NCI-H187 (cell line): Measurements from ENCODE around the gene GPR141.

Experiments
- DNase-seq, 2 experiments: peaks; one replicate each; lab custom pipeline; 2025; lab: John Stamatoyannopoulos, UW

The GPR141 gene, protein sequence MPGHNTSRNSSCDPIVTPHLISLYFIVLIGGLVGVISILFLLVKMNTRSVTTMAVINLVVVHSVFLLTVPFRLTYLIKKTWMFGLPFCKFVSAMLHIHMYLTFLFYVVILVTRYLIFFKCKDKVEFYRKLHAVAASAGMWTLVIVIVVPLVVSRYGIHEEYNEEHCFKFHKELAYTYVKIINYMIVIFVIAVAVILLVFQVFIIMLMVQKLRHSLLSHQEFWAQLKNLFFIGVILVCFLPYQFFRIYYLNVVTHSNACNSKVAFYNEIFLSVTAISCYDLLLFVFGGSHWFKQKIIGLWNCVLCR

DNA sequence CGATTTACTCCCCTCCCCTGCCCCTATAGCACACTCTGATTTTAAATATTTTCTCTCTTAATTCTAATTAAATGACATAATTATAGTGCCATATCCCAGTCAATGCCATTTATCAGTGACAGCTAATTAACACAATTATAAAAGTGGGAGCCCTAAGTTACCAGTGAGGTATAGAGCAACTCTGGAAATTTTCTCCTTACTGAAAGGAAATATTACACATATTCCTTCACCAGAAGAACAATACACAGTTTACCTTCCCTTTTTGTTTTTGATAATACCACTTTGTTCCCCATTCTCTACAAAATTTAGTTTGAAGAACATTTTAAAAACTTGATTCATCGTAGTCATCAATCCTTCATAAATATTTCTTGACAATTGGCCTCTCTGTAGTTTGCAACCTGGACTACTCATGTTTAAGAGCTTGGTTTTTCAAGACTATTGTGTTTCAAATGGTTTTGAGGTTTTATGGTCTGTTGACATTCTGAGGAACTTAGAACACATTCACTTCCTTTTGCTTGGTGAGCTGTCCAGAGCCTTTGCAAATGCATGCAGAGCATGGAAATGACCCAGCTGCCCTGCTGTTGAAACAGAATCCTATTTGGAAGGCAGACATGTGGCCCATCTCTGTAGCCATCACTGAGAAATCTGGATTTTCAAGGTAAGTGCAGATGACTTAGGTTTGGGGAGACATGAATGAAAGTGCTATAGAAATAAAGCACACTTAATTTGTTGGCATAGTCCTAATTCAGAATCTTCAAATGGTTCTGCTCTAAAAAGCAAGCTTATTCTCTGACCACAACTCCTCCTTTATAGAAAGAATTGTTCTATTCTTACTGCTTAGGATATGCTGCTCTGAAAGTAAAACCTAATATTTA lies at the start of gene GPR141:
Gene GPR141 (plus strand): TSS at position 521 of the 875 bp plus-strand sequence. CDS start 56,628 bp downstream, outside the sequence.
- DNase-seq = peak; percentile 36 to 66

DNA sequence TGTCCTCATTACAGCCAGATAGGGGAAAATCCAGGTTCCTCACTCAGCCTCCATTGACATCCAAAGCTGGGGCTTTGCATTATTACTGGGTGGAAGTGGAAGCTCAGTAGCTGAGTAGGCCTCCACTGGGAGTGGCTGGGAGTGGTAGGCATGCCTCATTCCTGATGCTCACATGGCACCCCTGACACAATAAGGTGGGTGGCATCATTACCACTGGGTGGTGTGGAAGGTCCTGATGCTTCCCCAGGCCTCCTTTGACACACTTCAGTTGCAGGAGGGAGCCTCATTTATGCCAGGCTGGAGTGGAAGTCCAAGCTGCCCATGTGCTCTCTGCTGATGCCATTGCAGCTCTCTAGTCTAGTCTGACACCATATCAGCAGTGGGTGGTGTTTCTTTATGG lies 48.2 kb upstream of the GPR141 start:
- DNase-seq = no peak

DNA sequence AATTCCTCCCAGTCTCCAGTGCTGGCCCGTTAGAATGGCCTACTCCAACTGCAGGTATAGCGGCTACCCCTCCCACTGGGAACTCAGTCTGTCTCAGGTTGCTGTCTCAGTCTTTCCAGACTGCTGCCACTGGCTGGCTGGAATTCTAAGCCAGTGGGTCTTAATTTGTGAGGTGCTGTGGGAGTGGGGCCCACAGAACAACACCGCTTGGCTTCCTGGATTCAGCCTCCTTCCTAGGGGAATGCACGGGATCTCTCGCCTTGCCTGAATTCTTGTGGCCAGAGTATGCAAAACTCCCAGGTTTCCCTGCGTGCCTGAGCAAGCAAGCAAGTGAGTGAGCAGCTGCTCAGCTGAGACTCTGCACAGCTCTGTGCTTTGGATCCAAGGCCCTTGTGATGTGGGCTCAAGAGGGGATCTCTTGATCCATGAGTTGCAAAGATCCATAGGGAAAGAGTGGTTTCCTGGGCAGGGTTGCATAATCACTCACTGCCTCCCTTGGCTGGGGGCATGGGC lies 41.5 kb upstream of the GPR141 start:
- DNase-seq = no peak

DNA sequence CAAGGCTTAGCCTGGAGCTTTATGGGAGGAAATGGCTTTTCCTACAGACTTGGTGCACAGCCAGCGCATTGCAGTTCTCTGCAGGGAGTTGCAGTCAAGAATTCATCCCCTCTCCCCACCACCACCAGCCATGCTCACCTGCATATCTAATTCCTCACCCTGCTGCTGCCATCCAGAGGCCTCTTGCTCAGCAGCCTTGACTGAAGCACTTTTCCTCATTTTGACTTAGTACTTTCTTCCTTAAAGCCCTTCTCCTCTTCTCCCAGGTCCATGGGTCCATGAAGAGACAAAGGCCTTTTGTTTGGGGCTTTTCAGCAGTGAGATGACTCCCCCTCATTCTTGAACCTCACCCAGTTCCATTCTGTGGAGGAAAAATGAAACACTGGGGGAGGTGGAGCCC lies 39.7 kb upstream of the GPR141 start:
- no peak for DNase-seq

DNA sequence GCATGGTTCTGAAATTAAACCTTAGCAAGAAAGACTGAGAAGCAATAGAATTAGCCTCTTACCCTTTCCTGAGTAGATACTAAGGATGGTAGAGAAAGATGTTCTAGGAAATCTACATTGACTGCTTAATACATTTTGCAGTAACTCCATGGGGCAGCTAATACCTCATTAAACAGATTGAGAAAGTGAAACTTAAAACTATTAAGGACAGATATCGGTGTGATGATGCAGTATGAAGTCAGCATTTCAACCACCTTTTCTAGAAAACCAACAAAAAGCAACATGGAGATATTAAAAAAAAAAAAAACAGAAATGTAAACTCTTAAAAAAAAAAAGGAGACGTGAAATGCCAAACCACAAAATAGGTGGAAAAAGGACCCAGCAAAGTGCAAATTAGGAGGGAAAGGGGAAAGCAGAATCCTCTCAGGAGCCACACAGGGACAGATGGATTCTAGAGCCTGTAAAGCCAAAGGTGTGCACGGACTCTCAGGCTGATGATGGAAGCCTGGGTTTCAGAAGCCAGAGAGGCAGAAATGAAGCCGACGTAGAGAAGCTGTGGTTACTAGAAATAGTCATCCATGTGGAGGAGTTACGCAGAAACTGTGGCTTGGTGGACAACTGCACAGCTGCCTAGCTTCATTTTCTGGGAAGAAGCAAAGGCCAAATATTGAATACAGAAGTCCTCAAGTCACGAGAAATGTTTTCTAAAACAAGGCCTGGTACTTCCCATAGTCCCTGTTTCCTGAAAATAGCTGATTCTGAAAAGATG lies 38.1 kb upstream of the GPR141 start:
- no peak for DNase-seq

DNA sequence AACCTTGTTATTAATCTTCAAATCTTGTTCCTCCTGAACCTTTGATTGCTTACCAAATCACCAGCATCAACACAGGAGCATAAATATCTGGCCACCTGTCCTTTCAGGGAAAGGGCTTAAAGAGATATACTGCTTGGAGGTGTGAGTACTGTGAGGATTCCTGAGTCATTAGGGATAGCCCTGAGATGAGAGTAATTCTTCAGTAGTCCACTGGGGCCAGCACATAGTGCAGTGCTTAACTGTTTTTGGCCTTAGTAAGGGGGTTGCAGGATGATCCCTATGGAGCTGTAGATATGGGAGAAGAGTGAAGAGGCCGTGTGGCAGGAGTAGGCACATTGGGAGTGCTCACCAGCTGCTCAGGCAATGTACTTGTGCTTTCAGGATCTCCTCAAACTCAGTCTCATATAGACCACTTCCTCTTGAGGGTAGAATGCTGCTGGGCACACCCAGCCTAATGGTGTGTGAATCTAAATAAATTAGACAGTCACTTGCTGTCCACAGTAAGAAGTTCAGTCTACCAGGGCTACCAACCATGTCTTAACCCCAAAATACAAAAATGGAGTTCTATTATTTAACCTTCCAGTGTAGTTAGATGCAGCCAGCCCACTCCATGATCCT lies 26.5 kb upstream of the GPR141 start:
- DNase-seq = no peak

DNA sequence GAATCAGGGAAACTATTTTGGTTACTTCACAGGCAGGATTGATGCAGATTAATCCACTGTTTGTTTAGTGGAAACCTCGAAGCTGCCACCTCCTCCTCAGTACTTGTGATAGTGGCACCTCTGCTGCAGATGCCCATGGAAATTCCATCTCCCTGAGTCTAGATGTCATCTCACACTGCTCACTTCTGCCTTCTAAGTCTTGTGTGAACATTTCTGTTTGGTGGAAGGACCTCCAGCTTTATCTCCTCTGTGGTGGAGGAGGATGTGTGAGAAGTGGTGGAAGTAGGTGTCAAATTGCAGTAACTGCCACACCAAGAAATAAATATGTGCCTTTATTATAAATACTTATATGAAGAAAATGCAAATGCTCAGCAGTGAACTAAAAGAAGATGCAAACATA lies 25.8 kb upstream of the GPR141 start:
- no peak for DNase-seq

DNA sequence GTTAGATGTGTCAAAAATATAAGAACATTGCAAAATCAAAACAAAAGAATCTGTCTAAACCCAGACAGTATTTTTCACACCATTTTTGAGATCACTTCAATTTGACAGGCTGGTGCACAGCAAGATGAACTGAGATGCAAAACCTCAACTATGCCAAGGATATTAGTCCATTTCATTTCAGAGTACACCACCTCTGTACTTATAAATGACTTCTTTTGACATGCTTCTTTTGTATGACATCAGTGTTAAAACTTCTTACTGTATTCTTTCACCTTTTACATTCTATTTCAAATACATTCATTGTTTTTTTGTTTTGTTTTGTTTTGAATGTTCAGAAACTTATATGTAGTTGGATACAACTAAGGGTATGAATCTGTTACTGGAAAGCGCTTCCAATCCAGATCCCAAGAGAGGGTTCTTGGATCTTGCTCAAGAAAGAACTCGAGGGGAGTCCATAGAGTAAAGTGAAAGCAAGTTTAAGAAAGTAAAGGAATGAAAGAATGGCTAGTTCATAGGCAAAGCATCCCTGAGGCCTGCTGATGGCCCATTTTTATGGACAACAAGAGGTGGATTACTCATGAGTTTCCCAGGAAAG lies 23.5 kb upstream of the GPR141 start:
- DNase-seq = no peak

DNA sequence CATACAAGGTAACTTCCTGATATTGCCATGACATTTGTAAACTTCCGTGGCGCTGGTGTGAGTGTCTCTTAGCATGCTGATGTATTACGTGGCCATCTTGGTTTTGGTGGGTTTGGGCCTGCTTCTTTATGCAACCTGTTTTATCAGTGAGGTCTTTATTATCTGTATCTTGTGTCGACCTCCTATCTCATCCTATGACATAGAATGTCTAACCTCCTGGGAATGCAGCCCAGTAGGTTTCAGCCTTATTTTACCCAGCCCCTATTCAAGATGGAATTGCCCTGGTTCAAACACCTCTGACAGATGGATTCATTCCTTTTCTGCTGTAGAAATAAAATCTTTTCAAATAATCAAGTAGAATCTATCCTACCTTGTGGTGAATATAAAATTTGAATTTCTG lies 23.0 kb upstream of the GPR141 start:
- DNase-seq = no peak

DNA sequence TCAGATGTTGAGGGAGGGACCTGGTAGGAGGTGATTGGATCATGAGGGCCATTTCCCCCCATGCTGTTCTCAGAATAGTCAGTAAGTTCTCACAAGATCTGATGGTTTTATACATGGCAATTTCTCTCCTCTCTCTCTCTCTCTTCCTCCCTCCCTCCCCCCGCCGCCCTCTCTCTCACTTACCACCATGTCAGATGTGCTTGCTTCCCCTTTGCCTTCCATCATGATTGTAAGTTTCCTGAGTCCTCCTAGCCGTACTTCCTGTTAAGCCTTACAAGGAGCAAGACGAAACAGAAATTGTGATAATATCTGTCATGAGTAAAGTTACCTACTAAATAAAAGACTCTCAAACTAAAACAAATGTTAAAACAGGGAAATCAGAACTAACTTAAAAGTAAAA lies 19.9 kb upstream of the GPR141 start:
- no peak for DNase-seq

DNA sequence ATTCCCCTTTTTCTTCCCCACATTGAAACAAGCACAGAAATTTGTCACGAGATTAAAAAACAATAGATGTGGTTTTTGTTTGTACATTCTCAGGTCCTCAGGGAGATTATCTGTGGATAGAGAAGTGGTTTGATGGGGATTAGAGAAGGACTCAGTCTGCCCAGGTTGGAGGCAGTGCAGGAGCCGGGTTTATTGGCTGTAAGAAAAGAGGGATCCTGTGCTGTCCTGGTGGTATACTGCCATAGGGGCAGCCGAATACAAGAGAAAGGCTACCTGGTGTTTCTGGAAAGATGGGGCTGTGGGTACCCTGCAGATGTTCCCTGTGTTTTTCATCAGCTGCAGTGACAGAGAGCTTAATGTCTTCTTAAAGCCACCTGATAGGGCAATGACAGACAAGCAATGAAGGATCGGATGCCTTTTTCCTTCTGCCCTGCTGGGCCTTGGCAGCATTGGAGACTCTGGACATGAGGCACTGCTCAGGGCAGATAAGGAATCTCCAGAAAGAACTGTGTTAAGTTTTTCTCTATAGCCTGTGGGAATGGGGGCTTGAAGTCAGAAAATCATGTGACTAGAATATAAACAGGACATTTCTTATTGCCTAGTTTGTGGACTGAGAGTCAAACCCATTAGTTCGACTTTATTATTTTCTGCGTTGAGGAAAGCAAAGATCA lies 18.1 kb upstream of the GPR141 start:
- DNase-seq = no peak

DNA sequence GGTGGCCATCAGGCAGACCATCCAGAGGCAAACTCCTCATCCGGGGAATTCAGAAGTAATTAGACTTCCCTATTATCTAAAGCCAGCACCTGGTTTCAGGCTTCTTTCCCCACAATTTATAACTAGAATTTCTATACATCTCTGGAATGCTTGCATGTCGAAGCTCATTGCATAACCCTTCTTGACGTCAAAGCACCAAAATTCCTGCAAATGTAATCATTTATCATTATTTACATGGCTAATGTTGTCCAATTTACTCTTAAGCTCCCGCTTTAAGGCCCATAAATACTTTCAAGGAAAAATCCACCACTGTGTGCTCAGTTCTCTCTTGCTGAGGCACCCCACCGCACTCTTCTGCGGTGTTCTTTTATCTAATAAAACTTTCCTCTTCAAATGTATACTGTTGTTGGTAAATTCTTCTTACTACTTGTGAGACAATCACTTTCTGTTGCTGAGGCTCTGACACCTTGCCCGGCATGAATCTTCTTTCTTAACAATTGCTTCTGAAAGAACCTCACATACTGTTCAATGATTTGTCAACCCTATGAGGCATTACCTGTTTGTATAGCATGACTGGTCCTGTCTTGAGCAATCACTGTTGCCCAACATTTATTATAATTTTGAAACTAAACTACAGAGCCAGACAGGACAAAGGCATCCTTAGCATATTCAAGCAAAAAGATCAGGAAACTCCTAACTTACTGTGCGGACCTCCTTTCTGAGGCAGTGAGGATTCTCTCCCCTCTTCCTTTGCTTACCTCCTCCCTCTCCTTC lies 17.4 kb upstream of the GPR141 start:
- DNase-seq = no peak

DNA sequence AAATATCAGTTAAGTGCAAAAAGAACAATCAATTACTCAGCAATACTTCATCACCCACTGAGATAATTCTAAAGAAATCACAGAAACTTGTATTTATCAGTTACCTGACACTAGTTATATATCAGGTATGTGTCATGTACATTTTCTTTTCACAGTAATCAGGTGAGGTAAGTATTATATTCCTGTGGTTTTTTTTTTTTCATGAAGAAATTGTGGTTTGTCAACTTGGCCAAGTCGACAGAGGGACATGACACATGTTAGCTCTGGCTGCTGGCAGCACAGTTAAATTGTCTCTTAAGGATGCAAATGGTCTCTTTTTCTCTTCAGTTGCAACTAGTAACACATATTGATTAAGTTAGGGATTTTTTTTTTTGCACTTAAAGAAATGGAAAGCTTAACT lies 13.7 kb upstream of the GPR141 start:
- DNase-seq = no peak

DNA sequence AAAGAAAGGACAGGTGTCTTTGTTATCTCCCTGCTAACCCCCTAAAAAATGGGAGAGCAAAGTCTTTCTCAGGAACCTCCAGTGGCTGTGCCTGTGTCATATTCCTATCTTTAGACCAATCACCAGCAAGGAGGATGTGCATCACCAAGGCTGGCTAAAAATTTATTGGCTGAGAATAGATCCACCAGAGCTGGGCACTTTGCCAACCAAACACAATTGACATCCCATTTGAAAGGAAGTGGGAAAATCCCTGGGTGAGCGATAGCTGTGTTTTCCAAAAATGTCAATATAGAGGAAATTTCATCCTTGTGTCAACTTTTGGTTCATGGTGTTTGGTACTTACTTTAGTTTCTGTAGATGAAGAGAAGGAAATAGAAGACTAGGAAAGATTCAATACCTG lies 13.1 kb upstream of the GPR141 start:
- no peak for DNase-seq

DNA sequence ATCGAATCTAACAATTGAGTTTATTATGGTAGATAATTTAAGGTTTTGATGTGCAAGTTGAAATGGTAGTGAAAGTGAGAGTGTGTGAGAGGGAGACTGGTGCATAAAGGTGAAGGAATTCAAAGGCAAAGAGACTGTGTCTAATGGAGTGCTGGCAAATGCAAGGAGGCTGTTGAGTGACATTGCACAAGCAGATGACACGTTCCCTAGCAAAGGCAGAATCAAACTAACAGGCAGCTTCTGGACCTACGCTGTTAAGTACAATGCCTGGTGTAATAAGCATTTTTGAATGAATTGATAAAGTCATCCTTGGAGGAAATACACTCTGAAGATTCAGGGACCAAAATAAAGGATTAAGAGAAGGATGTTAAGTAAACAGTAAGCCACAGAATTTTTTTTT lies 11.7 kb upstream of the GPR141 start:
- no peak for DNase-seq

DNA sequence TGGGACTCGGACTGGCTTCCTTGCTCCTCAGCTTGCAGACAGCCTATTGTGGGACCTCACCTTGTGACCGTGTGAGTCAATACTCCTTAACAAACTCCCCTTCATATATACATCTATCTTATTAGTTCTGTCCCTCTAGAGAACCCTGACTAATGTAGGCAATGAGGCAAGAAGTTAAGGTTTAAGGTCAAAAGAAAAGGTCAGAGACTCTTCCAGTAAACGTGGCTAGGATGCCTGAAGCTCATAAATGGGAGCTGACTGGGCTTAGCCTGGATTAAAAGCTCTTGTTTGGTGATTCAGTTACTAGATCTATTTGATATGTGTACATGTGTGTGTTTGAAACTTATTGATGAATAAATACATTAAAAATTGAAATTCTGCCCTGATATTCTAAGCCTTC lies 10.6 kb upstream of the GPR141 start:
- no peak for DNase-seq

DNA sequence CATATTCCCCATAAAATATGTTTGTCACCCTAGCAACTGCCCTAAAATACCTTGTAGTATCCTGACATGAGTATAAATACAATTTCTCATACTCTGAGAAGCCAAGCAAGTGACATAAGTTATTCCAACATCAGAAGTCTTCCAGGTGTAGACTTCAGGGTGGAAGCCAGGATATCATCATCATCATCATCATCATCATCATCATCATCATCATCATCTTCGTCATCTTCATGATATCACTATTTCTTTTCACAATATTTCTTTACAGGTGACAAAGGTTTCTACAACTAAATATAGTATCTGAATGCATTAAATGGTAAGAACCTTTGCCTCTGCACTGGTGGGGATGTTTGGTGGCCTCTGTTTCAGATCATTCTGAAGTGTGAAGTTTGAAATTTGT lies 10.0 kb upstream of the GPR141 start:
- no peak for DNase-seq

DNA sequence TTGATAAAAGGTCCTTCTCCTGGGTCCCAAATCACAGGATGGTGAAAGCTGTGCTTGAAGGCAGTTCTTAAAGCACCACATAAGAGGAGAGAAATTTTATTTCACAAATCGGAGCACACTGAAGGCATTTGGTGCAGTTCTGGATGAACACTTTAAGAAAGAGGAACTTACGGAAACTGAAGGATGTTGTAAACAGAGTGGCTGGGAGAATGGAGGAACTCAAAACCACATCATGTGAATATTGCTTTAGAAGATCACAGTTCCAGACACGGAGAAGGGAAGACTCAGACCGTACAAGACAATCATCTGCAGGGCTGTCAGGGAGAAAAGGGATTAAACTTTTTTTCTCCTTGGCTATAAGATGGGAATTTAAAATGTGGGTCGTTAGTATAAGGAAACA lies 9.0 kb upstream of the GPR141 start:
- DNase-seq = no peak

DNA sequence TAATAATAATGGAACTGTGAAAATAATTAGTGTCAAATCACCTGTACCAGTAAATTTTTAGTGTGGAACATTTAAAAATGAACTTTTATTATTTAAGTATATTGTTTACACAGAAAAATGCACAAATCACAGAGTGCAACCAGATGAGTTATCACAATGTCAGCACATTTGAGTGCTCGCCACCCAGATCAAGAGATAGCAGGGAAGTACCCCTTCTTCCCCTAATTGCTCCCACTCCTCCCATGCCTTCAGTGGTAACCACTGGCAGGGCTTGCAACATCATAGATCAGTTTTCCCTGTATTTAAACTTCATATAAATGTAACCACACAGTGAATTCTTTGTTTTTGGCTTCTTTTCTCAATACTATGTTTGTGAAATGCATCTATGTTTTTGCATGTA lies 7.8 kb upstream of the GPR141 start:
- DNase-seq = no peak

DNA sequence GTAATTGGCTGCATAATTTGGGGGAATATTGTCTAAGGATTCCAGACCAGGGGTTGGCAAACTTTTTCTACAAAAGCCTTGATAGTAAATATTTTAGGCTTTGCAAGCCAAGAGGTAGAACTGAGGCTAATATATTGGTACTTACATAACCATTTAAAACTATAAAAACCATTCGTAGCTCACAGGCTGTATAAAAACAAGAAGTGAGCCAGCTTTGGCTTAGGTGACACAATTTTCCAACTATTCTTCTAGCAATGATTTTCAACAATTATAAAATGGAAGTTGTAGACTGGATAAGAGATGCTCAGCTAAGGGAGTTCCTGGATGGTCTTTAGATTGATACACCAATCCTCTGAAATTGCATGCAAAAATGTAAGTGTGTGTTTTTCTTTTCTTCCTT lies 1.4 kb downstream of the GPR141 start:
- no peak for DNase-seq
